ENCODE measurements around the gene IGSF9.

IGSF9 gene

GRCh38 chr1:159945483-159946241, at the start of gene IGSF9:
TSS of gene IGSF9 (minus strand) at chr1:159945613. CDS start at chr1:159943454, 2,159 bp downstream.
- peak; percentile 94 for DNase-seq

GRCh38 chr1:159994896-159995295, 49.5 kb upstream of the IGSF9 start:
- no peak for DNase-seq

- no peak for DNase-seq
Measured at GRCh38 chr1:159993911-159994310, 48.5 kb upstream of the IGSF9 start.

- DNase-seq = no peak
Measured at GRCh38 chr1:159992161-159992560, 46.7 kb upstream of the IGSF9 start.

GRCh38 chr1:159991513-159991912, 46.1 kb upstream of the IGSF9 start:
- DNase-seq = no peak

GRCh38 chr1:159990005-159990404, 44.6 kb upstream of the IGSF9 start:
- no peak for DNase-seq

- no peak for DNase-seq
Measured at GRCh38 chr1:159989581-159989980, 44.2 kb upstream of the IGSF9 start.

GRCh38 chr1:159988006-159988405, 42.6 kb upstream of the IGSF9 start:
- no peak for DNase-seq

- DNase-seq = no peak
Measured at GRCh38 chr1:159987186-159987585, 41.8 kb upstream of the IGSF9 start.

GRCh38 chr1:159986531-159986930, 41.1 kb upstream of the IGSF9 start:
- no peak for DNase-seq

- DNase-seq = no peak
Measured at GRCh38 chr1:159986093-159986492, 40.7 kb upstream of the IGSF9 start.

- no peak for DNase-seq
Measured at GRCh38 chr1:159985473-159985872, 40.1 kb upstream of the IGSF9 start.

GRCh38 chr1:159983681-159984080, 38.3 kb upstream of the IGSF9 start:
- DNase-seq = no peak

- DNase-seq = no peak
Measured at GRCh38 chr1:159982280-159982679, 36.9 kb upstream of the IGSF9 start.

GRCh38 chr1:159981351-159982055, 36.1 kb upstream of the IGSF9 start:
- DNase-seq = no peak

- DNase-seq = no peak
Measured at GRCh38 chr1:159980786-159981185, 35.4 kb upstream of the IGSF9 start.

GRCh38 chr1:159980076-159980475, 34.7 kb upstream of the IGSF9 start:
- DNase-seq = no peak

GRCh38 chr1:159979257-159979656, 33.8 kb upstream of the IGSF9 start:
- no peak for DNase-seq

GRCh38 chr1:159978107-159978398, 32.6 kb upstream of the IGSF9 start:
- no peak for DNase-seq

GRCh38 chr1:159977364-159978106, 32.1 kb upstream of the IGSF9 start:
- no peak for DNase-seq

- DNase-seq = no peak
Measured at GRCh38 chr1:159974350-159974965, 29.0 kb upstream of the IGSF9 start.

- DNase-seq = no peak
Measured at GRCh38 chr1:159973350-159973940, 28.0 kb upstream of the IGSF9 start.
